ENCODE data around the gene LHPP. TPM values are rescaled to one million over a fixed set of nuclear protein-coding genes. Genes with fewer than 3 reads are reported as not detected.

LHPP gene
- total RNA-seq, 2 experiments from 2014 or later, result 7.8 to 8.2 TPM

GRCh38 chr10:124563320-124564040, 101.9 kb downstream of the LHPP start:
- Mint-ChIP-seq H3K9me3 (no peaks in the 10 kb centered on the region), H3K36me3 (no peaks in the 10 kb centered on the region), H3K4me3 (no peak overlapping the region), H3K27ac (no peak overlapping the region), H3K27me3 (no peaks in the 10 kb centered on the region), H3K4me1 (no peaks in the 10 kb centered on the region)
- DNase-seq, result no peak

DNA sequence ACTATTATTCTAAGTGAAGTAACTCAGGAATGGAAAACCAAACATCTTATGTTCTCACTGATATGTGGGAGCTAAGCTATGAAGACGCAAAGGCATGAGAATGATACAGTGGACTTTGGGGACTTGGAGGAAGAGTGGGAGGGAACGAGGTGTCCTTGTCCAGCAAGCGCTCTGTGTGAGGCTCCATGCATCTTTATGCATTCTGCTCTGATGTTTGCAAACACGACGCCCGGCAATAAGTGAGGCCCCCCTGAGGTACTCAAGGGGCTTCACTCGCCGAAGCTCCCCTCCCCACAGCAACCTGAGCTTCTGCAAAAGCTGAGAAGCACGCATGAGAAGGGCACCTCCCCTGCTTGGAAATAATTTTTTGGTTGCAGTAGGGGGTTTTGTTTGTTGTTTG, 103.3 kb downstream of the LHPP start:
- no peak for DNase-seq
- Mint-ChIP-seq H3K27ac (no peak overlapping the region), H3K27me3 (no peaks in the 10 kb centered on the region), H3K4me3 (no peak overlapping the region), H3K36me3 (no peaks in the 10 kb centered on the region), H3K9me3 (no peaks in the 10 kb centered on the region), H3K4me1 (no peaks in the 10 kb centered on the region)

DNA sequence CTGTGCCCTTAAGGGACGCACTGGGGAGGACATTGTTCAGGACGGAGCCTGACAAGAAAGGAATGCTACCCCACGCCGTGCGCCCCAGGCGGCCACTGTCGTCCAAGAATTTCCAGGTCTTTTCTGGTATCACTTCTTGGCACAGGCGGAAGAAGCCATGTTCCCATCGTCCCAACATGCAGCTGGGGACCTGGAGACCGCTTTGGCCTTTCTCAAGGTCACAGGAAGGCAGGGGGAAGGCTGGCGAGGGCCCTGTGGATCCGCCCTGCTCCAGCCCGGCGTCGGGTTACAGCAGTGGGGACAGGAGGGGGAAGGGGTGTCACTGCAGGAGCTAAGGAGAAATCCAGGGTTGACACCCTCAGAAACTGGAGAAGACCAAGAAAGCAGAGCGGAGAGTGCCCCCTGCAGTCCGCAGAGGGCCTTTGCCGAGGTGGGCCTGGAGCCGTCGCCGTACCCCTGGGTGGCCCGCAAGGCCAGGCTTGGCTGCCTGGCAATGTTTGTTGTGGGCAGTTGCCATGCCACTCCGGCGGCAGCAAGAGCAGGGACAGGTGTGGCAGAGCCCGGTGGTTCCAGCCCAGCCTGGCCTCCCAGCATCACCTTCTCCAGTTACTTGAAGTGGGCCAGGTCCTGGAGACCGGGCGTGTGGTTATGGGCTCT, 104.1 kb downstream of the LHPP start:
- no peaks in the 10 kb centered on the region for H3K36me3 Mint-ChIP-seq
- no peak for DNase-seq
- no peaks in the 10 kb centered on the region for H3K9me3 Mint-ChIP-seq
- no peak overlapping the region for H3K27ac Mint-ChIP-seq
- no peak overlapping the region for H3K4me3 Mint-ChIP-seq
- no peaks in the 10 kb centered on the region for H3K4me1 Mint-ChIP-seq
- no peaks in the 10 kb centered on the region for H3K27me3 Mint-ChIP-seq

DNA sequence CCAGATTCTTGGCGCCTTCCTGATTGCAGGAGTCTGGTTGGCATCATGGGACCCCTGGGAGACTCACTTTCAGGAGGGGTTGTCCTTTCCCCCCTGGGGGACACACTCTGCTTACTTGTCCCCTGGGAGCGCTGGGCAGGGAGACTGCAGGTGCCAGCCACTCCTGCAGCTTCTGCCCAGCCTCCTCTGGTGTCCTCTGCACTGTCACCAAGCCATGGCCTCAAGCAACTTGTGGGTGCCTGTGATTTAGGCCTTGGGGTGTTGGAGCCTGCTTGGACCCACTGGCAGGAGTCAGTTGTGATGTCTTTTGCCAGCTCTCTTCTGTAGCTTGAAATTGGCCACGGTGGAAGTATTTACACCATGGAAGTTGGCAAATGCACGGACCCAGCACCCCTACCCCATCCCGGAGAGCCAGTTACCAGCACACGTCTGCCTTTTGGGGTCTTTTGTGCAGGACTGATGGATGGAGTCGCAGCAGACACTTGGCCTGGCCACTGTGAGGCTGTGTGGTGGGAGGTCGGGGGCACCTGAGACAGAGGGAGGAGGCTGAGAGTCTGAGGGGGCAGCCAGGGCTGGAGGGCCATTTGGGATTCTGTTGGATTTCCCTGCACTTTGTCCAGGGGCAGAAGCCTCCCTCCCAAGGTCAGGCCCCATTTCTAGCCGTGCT, 104.7 kb downstream of the LHPP start:
- DNase-seq, result no peak
- H3K36me3 Mint-ChIP-seq, result no peaks in the 10 kb centered on the region

DNA sequence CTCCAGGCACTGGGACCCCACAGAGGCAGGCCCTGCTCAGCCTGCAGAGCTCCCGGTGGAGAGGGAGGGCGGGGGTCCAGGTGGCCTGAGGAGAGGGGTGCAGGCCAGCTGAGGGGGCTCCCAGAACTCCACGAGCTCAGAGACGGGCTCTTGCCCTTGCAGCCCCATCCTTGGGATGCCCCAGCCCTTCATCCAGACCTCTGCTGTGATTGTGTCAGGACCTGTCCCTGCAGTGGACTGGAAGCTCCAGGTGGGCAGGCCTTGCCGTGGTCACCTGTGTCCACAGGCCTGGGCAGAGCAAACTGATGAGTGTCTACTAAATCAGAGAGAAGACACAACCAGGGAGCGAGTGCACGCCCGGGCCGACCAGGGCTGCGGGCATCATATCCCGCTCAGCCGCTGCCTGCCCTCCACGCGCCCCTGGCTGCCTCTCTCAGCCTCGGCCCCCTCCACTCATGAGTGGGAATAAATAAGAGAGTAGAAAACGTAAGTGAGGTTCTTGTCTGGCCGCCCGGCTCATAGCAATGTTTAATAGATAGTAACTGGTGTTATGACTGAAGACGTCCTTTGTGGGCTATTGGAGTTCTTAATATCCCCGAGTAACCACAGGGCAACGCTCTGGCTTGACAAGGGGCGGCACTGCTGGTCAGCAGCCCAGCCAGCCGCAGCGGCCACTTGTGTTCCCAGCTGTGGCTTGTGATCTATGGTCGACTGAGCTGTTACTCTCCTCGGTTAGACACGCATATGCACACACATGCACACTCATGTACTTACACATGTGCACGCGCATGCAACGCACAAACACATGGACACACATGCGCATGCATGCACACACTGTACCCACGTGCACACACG, 105.6 kb downstream of the LHPP start:
- no peaks in the 10 kb centered on the region for H3K9me3 Mint-ChIP-seq
- no peaks in the 10 kb centered on the region for H3K4me1 Mint-ChIP-seq
- no peak overlapping the region for H3K27ac Mint-ChIP-seq
- DNase-seq, result no peak
- H3K27me3 Mint-ChIP-seq, result no peaks in the 10 kb centered on the region
- H3K36me3 Mint-ChIP-seq, result no peaks in the 10 kb centered on the region
- H3K4me3 Mint-ChIP-seq, result no peak overlapping the region

More for the DNA sequence above, 104.7 kb downstream of the LHPP start:
- Mint-ChIP-seq H3K9me3 (no peaks in the 10 kb centered on the region), H3K27me3 (no peaks in the 10 kb centered on the region), H3K4me1 (no peaks in the 10 kb centered on the region), H3K4me3 (no peak overlapping the region), H3K27ac (no peak overlapping the region)

- DNase-seq, result no peak
- no peaks in the 10 kb centered on the region for H3K36me3 Mint-ChIP-seq
- H3K9me3 Mint-ChIP-seq, result no peaks in the 10 kb centered on the region
- no peak overlapping the region for H3K4me3 Mint-ChIP-seq
- H3K27ac Mint-ChIP-seq, result no peak overlapping the region
- H3K4me1 Mint-ChIP-seq, result no peaks in the 10 kb centered on the region
- no peaks in the 10 kb centered on the region for H3K27me3 Mint-ChIP-seq
These were observed 106.7 kb downstream of the LHPP start for GRCh38 chr10:124568339-124568738.

- H3K36me3 Mint-ChIP-seq, result no peaks in the 10 kb centered on the region
These were observed 107.4 kb downstream of the LHPP start for GRCh38 chr10:124568848-124569622.

DNA sequence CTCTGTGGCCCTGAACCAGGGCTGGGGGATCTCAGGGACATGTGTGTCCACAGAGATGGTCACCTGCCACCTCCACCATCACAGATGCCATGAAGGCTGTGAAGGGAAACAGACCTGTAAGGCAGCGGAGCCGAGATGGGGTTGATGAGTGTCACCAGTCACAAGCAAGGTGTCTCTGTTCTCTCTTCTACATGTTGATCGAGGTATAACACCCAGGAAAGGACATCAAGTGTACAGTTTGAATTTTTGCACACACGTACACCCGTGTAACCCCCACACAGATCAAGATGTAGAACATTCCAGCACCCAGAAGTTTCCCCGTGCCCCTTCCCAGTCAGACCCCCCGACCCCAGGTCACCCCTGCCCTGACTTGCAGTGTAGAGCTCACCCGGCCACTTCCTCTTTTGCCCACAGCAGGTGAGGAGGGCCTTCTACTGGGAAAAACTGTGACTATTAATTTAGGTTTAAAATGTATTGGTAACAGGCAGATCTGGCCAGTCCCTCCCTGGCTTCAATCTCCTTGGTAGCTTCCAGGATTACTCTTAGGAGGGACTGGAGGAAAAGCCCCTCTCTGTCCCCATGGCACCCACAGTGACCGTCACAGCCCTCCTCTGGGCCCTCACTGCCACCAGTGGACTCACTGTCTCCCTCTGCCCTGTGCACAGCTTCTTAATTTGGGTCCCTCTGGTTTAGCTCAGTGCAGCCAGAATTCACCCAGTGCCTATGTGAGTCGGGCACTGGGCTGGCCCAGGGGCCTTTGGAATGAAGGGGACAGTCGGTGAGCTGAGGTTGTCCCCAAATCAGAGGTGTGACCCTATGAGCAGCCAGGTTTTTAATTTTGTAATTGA, 108.2 kb downstream of the LHPP start:
- no peak for DNase-seq
- no peak overlapping the region for H3K4me3 Mint-ChIP-seq
- H3K36me3 Mint-ChIP-seq, result no peaks in the 10 kb centered on the region
- H3K27ac Mint-ChIP-seq, result no peak overlapping the region
- H3K4me1 Mint-ChIP-seq, result no peaks in the 10 kb centered on the region
- H3K9me3 Mint-ChIP-seq, result no peaks in the 10 kb centered on the region
- no peaks in the 10 kb centered on the region for H3K27me3 Mint-ChIP-seq

More at GRCh38 chr10:124568848-124569622, 107.4 kb downstream of the LHPP start:
- no peak overlapping the region for H3K4me3 Mint-ChIP-seq
- no peaks in the 10 kb centered on the region for H3K27me3 Mint-ChIP-seq
- no peaks in the 10 kb centered on the region for H3K4me1 Mint-ChIP-seq
- DNase-seq, result no peak
- H3K27ac Mint-ChIP-seq, result no peak overlapping the region
- H3K9me3 Mint-ChIP-seq, result no peaks in the 10 kb centered on the region

GRCh38 chr10:124570646-124571045, 109.0 kb downstream of the LHPP start:
- Mint-ChIP-seq H3K27ac (no peak overlapping the region), H3K4me3 (no peak overlapping the region), H3K27me3 (no peaks in the 10 kb centered on the region), H3K36me3 (no peaks in the 10 kb centered on the region), H3K4me1 (no peaks in the 10 kb centered on the region), H3K9me3 (no peaks in the 10 kb centered on the region)
- DNase-seq, result no peak

GRCh38 chr10:124572751-124573150, 111.1 kb downstream of the LHPP start:
- DNase-seq, result no peak
- H3K9me3 Mint-ChIP-seq, result no peaks in the 10 kb centered on the region
- H3K4me1 Mint-ChIP-seq, result no peaks in the 10 kb centered on the region
- H3K27me3 Mint-ChIP-seq, result no peaks in the 10 kb centered on the region
- no peak overlapping the region for H3K27ac Mint-ChIP-seq
- H3K4me3 Mint-ChIP-seq, result no peak overlapping the region
- H3K36me3 Mint-ChIP-seq, result no peaks in the 10 kb centered on the region

- Mint-ChIP-seq H3K36me3 (no peaks in the 10 kb centered on the region), H3K27ac (no peak overlapping the region), H3K27me3 (no peaks in the 10 kb centered on the region), H3K9me3 (no peaks in the 10 kb centered on the region), H3K4me3 (no peak overlapping the region), H3K4me1 (no peaks in the 10 kb centered on the region)
- no peak for DNase-seq
These were observed 112.3 kb downstream of the LHPP start for GRCh38 chr10:124573726-124574455.

- Mint-ChIP-seq H3K4me3 (no peak overlapping the region), H3K9me3 (no peaks in the 10 kb centered on the region), H3K36me3 (no peaks in the 10 kb centered on the region), H3K27ac (no peak overlapping the region), H3K4me1 (no peaks in the 10 kb centered on the region), H3K27me3 (no peaks in the 10 kb centered on the region)
- no peak for DNase-seq
These were observed 112.9 kb downstream of the LHPP start for GRCh38 chr10:124574456-124575070.

All from activated naive CD8-positive, alpha-beta T cell treated with anti-CD3 and anti-CD28 coated beads for 36 hours (primary cell).